Bronchial smooth muscle cell (primary cell): ENCODE results near the gene PHGDH. TPM values are rescaled to one million over a fixed set of nuclear protein-coding genes. Genes with fewer than 3 reads are reported as not detected.

Source experiments
- total RNA-seq: library from RNA; depleted of rRNA; stranded (reverse); fragments of >200 nt; gene quantifications from 2 replicates; pipeline ENCODE4 v1.2.1, GENCODE V29; 2014

Gene PHGDH
- total RNA-seq: 46.8 and 154 TPM in 2 replicates

GRCh38 chr1:119711804-119712341 lies at the start of gene PHGDH:
Gene PHGDH, plus strand, starts transcription at chr1:119711934. Its CDS starts 89 bp downstream, at chr1:119712023.

GRCh38 chr1:119768778-119769177 lies 57.0 kb downstream of the PHGDH start, which contains the start of gene HMGCS2:
Gene HMGCS2, minus strand, starts transcription at chr1:119768905. Its CDS starts 61 bp downstream, at chr1:119768844.

Other genes with a start within 250 kb of the PHGDH start
- gene HSD3B1, start 204.7 kb upstream of the PHGDH start, total RNA-seq: 0.16 TPM in 1 of 2 replicates, not detected in the other
- gene ZNF697, start 63.7 kb upstream of the PHGDH start, total RNA-seq: 7.6 and 8.2 TPM in 2 replicates
- not detected in 2 replicates for gene HMGCS2, start 57.0 kb downstream of the PHGDH start, total RNA-seq
- not detected in 2 replicates for gene REG4, start 99.5 kb downstream of the PHGDH start, total RNA-seq
- not detected in 2 replicates for gene ADAM30, start 184.6 kb downstream of the PHGDH start, total RNA-seq